Left ventricle myocardium inferior (tissue), 1 donor: ENCODE data around the gene CCL2. TPM values are rescaled to one million over a fixed set of nuclear protein-coding genes. Genes with fewer than 3 reads are reported as not detected.

Experiments
- DNase-seq: peaks from one replicate; pipeline ENCODE4 v3.0.0-alpha.2; 2020
- H3K27ac ChIP-seq: fragments of 200-600 bp; replicated peaks from 2 replicates; pipeline ENCODE4 v1.8.0; 2021
- H3K27me3 ChIP-seq: fragments of 200-600 bp; 2 replicates; pipeline ENCODE4 v1.8.0; 2021; ENCODE audit warnings: low read depth
- H3K36me3 ChIP-seq: fragments of 200-600 bp; 2 replicates; pipeline ENCODE4 v1.8.0; 2021
- H3K4me1 ChIP-seq: fragments of 200-600 bp; 2 replicates; pipeline ENCODE4 v1.8.0; 2021
- H3K4me3 ChIP-seq: fragments of 200-600 bp; 2 replicates; pipeline ENCODE4 v1.8.0; 2021; ENCODE audit warnings: mild to moderate bottlenecking, moderate library complexity
- H3K9me3 ChIP-seq: fragments of 200-600 bp; replicated peaks from 2 replicates; pipeline ENCODE4 v1.8.0; 2021
- CTCF ChIP-seq: fragments of 200-600 bp; IDR thresholded peaks from 2 replicates; pipeline ENCODE4 v1.8.0; 2021; ENCODE audit warnings: antibody characterized with exemption, mild to moderate bottlenecking, borderline replicate concordance
- intact Hi-C: fragments of 100-400 bp; cut with micrococcal nuclease; formaldehyde crosslinking; loops from one replicate; pipeline ENCODE4 v1.11.0; 2022
- long read RNA-seq: library from polyadenylated mRNA; unstranded; transcript quantifications from one replicate; pipeline ENCODE4 v2.0.0, GENCODE V29; 2021
- total RNA-seq: library from RNA; stranded (reverse); fragmentation: NEBNext Ultra II Directional; extraction: Animal tissue kit (Norgen Biotek cat#: 25700); gene quantifications from one replicate; pipeline ENCODE4 v1.2.1, GENCODE V29; 2021
- donor health status: DM: no; HTN: yes; CAD: no; lungs with severe emphysema.

Gene CCL2
- total RNA-seq, result 24.3 TPM
- long read RNA-seq, transcript CCL2-201 (3 exons, 741 nt), result major isoform, 16 of 19 reads
- long read RNA-seq, partial matches to known transcripts, result 1 of 19 reads
- long read RNA-seq, other reads (novel, unspliced or antisense), result 0 of 19 reads

DNA sequence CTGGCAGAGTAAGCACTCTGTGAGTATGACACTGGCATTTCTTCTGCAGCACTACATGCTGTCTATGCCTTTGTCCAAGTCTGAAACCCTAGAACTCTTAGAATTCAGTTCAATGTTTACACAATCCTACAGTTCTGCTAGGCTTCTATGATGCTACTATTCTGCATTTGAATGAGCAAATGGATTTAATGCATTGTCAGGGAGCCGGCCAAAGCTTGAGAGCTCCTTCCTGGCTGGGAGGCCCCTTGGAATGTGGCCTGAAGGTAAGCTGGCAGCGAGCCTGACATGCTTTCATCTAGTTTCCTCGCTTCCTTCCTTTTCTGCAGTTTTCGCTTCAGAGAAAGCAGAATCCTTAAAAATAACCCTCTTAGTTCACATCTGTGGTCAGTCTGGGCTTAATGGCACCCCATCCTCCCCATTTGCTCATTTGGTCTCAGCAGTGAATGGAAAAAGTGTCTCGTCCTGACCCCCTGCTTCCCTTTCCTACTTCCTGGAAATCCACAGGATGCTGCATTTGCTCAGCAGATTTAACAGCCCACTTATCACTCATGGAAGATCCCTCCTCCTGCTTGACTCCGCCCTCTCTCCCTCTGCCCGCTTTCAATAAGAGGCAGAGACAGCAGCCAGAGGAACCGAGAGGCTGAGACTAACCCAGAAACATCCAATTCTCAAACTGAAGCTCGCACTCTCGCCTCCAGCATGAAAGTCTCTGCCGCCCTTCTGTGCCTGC is at the start of gene CCL2:
CCL2 (plus strand) TSS at position 635 of the 730 bp plus-strand sequence; CDS start at position 700, 65 bp downstream.
- no peak for TF ChIP-seq CTCF
- DNase-seq, result peak; percentile 75
- Histone ChIP-seq H3K9me3 (no peaks in the 10 kb centered on the region), H3K4me1 (peaks cover 74% of the 10 kb centered on the region), H3K4me3 (peak within 1 kb of the TSS; percentile 65), H3K27me3 (no peaks in the 10 kb centered on the region), H3K27ac (peak within 1 kb of the TSS; percentile 91), H3K36me3 (peaks cover 4% of the 10 kb centered on the region)
- intact Hi-C loops, result no loop called here

GRCh38 chr17:34205401-34205800 is 49.7 kb upstream of the CCL2 start:
- Histone ChIP-seq H3K27ac (peak overlapping the region; percentile 64), H3K4me3 (no peak overlapping the region), H3K4me1 (peaks cover 23% of the 10 kb centered on the region), H3K9me3 (peaks cover 11% of the 10 kb centered on the region), H3K36me3 (no peaks in the 10 kb centered on the region), H3K27me3 (no peaks in the 10 kb centered on the region)
- no peak for DNase-seq
- no peak for TF ChIP-seq CTCF
- intact Hi-C loops, result no loop called here

GRCh38 chr17:34206569-34206968 is 48.5 kb upstream of the CCL2 start:
- DNase-seq, result no peak
- TF ChIP-seq CTCF, result no peak
- Histone ChIP-seq H3K36me3 (no peaks in the 10 kb centered on the region), H3K27me3 (no peaks in the 10 kb centered on the region), H3K4me3 (no peak overlapping the region), H3K27ac (peak overlapping the region; percentile 64), H3K4me1 (peaks cover 17% of the 10 kb centered on the region), H3K9me3 (peaks cover 16% of the 10 kb centered on the region)
- intact Hi-C loops, result no loop called here

- Histone ChIP-seq H3K9me3 (peaks cover 16% of the 10 kb centered on the region), H3K4me1 (peaks cover 17% of the 10 kb centered on the region), H3K36me3 (no peaks in the 10 kb centered on the region), H3K4me3 (no peak overlapping the region), H3K27me3 (no peaks in the 10 kb centered on the region), H3K27ac (peak overlapping the region; percentile 64)
- DNase-seq, result no peak
- TF ChIP-seq CTCF, result no peak
- intact Hi-C loops, result no loop called here
These were observed 47.5 kb upstream of the CCL2 start for GRCh38 chr17:34207572-34207971.

- Histone ChIP-seq H3K27me3 (no peaks in the 10 kb centered on the region), H3K27ac (no peak overlapping the region), H3K4me3 (no peak overlapping the region), H3K4me1 (no peaks in the 10 kb centered on the region), H3K9me3 (peaks cover 20% of the 10 kb centered on the region), H3K36me3 (no peaks in the 10 kb centered on the region)
- intact Hi-C loops, result no loop called here
- TF ChIP-seq CTCF, result no peak
- no peak for DNase-seq
These were observed 36.3 kb upstream of the CCL2 start for GRCh38 chr17:34218748-34219147.
